GM18858 (cell line): ENCODE measurements around the gene SLC38A2.

ENCODE experiments used
- ATAC-seq: cut with Tn5 transposase; IDR thresholded peaks from one replicate; pipeline ENCODE4 v1.9.1; 2021; ENCODE audit not compliant: unreplicated experiment

The SLC38A2 gene

DNA sequence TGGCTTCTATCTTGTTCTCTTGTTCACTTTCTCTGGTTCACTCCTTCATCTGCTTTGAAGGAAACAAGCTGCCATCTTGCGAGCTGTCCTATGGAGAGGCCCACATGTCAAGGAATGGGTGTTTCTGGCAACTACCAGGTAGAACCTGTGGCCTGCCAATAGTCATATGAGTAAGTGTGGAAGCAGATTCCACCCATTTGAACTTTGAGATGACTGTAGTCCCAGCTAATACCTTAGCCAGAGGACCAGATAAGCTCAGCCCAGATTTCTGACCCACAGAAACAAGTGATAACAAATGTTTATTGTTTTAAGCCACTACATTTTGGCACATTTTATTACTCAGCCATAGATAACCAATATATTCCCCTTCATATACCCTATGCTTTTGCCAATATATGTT, 4.0 kb upstream of the SLC38A2 start:
- no peak for ATAC-seq

DNA sequence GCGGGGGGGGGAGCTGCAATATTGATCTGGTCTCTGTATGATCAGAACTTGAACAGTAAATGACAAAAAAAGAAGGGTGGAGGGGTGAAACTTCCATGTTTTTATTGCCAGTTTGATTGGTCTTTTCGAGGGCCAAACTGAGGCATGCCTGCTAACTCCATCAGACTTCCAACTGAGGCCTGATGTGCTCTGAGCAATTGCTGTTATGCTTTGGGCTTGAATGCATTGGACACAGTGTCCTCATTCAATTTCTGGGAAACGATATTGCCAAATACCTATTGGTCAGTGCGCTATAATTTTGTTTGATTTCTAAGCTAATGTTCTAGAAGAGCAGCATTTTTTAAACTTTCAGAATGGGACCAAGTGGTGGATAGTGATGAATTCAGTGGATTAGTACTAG, 2.1 kb upstream of the SLC38A2 start:
- ATAC-seq = no peak

- no peak for ATAC-seq
These were observed 1.7 kb upstream of the SLC38A2 start for GRCh38 chr12:46374310-46374709.

DNA sequence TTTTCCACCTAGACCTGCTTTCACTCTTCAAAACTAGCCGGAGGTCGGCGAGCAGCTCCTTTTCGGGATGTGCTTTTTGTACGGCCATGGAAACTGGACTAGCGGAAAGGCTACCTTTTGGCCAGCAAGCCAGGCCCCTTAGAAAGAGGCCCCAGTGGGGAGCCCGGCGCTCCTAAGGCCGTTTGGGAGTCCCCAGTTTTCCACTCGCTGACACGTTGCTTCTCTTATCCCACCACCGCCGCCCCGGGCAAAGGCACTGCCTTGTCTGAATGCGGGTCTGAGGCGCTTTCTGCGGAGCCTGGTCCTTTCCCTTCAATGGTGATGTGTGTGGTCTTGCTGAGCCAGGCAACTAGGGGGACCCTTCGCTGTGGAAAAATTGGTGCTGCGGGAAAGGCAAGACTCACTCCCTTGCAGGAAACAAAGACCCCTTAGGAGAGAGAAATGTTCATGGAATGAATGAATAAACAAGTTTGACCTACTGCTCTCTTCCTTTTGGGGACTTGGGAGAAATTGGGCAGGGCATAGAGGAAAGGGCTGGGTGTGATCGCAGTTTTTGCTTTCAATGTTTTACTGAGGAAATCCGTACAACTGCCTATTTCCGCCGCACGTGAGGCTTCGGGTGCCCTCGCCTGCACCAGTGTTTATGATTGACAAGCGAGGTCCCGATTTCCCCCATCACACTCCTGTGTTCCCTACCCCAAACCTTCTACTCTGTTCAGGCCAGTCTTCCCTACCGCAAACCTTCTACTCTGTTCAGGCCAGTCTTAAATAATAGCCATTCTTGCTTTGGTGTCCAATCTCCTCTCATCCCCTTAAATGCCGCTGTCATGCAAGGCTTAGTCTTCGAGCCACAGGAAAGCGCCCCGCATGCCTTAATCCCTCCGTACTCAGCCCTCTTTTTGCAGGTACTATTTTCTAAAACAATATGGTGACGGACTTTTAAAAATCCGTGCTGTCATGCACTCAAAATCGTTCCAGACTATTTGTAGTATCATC, 1.0 kb upstream of the SLC38A2 start:
- ATAC-seq = no peak

DNA sequence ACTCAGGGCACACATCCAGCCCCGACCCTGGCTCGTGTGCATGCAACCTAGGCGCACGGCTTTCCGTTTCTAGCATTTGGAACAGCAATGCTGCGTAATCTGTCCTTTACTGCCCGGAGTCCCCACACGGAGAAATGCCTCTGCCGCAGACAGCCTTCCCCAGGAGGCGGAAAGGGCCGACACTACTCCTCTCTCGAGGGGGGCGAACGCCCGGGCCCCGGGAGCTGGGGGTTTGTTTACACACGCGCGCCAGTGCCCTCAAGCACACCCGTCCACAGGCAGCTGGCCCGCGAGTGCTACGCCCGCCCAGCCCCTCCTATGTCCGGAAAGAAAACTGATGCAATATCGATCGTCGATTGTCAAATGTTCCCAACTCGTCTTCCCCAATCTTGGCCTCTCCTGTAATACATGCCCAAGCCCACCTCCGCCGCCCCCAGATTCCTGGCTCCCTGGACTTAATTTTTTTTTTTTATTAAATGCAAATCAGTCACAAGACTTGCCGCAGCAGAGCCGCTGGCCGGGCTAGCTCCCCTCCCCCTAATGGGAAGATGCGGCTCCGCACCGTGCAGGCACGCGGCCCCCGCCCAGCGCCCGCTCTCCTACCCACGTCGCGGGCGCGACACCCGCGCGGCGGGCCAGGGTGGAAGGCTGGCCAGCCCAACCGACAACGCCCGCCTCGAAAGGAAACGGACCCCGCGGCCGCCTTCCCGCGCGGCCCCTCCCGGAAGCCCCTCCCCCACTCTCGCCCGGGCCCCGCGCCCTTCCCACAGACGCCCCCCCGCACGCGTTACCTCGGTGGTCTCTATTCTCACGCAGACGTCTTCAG, 642 bp downstream of the SLC38A2 start:
- no peak for ATAC-seq

DNA sequence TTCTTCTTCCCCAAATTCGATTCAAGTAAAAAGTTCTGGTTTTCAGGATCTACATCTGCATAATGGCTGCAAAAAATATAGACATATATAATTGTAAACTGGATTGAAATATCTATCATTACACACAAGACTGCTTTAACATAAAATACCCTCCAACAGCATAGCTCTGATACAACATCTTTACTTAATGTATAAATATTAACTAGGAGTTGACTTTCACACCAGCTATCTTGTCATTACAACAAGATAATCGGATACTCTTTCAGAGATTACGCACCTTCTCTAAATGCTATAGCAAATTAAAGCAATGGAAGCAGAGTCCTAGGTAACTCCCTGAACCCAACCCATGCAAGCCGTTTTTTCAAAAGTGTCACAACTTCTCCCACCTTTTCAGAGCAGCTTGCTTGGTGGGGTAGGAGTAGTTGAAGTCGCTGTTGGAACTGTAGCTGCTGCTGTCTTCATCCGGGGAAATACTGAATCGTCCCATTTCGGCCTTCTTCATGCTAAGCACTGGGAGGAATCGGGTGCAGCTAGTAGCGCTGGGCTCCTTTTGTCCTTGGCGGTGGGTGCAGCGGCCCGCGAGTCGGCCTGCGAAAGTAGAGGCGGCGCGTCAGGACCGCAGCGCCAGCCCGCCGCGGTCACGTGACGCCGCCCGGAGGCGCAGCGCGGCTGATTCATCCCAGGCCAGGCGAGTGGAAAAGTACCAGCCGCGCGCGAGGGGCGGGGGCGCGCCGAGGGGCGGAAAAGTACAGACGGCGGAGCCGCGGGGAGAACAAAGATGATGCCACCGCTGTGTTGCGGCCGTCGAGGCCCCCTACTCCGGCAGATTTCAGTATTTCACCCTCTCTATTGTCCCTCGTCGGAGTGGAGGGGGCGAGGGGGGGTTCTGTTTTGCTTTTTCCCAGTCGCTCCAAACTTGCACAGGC, 1.5 kb downstream of the SLC38A2 start:
- ATAC-seq = peak; percentile 45

GRCh38 chr12:46370380-46370734, 2.2 kb downstream of the SLC38A2 start:
- ATAC-seq = no peak

GRCh38 chr12:46369474-46370379, 2.8 kb downstream of the SLC38A2 start:
- ATAC-seq = no peak

DNA sequence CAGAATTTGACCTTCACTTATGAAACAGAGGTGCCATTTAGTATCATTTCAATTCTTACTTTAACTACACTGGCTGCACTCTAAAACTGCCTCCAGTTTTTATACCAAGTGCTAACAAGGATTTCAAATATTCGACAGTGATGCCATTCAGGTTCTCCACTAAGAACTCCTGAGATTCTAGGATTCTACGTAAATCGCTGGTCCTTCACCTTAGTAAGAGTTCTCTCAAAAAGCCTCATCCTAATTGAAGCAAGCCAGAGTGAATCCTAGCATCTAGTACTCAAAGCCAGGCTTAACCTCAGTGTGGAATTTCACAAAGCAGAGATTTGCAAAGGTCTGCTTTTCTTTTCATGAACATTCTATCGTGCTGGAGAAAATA, 3.5 kb downstream of the SLC38A2 start:
- ATAC-seq = no peak

DNA sequence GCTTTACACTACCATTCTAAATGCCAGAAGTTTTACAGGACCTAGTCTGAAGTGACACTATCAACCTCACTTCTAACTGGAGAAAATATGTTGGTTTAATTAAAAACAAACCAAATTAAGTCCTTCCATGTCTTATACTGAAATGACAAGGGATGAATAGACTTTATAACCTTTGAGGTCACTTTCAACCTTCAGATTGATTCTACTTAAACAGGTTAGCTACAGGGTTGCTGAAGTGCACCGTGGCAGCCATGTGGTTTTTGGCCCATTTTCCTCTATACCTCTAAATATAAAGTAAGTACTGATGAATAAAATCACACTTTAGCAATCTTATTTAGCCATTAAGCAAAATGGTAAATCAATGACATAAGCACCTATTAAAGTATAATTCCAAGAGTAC, 3.9 kb downstream of the SLC38A2 start:
- no peak for ATAC-seq

GRCh38 chr12:46368138-46368537, 4.4 kb downstream of the SLC38A2 start:
- ATAC-seq = no peak

GRCh38 chr12:46367351-46368029, 5.1 kb downstream of the SLC38A2 start:
- no peak for ATAC-seq

DNA sequence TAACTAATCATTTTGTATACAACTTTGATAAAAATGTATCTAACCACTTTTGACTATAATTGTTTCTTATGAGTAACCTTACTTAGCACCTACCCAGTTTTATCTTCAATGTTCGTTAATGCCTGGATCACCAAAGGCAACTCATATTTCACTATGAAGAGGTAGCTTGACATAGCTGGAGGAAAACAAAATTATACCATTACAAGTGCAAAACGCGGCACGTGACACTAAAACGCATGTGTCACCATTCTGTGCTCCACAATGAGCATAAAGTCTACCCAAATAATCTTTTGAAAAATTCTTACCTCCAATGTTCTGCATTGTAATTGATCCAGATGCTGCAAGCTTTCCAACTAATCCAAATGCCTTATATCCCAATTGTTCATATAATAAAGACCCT, 5.8 kb downstream of the SLC38A2 start:
- no peak for ATAC-seq

DNA sequence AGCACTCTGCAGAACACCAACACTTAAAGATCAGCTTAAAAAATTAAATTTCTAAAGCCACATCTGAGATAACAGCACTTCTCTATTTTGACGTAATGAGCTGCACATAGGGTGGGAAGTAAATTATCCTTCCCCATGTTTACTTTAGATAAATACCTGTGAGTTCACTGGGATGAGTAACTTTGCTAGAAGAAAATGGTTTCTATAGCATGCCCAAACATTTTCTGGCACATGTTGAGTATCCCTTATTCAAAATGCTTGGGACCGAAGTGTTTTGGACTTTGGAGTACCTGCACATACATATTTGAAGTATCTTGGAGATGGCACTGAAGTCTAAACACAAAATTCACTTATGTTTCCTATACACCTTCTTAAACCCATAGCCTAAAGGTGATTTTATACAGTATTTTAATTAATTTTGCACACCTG, 6.6 kb downstream of the SLC38A2 start:
- ATAC-seq = no peak

DNA sequence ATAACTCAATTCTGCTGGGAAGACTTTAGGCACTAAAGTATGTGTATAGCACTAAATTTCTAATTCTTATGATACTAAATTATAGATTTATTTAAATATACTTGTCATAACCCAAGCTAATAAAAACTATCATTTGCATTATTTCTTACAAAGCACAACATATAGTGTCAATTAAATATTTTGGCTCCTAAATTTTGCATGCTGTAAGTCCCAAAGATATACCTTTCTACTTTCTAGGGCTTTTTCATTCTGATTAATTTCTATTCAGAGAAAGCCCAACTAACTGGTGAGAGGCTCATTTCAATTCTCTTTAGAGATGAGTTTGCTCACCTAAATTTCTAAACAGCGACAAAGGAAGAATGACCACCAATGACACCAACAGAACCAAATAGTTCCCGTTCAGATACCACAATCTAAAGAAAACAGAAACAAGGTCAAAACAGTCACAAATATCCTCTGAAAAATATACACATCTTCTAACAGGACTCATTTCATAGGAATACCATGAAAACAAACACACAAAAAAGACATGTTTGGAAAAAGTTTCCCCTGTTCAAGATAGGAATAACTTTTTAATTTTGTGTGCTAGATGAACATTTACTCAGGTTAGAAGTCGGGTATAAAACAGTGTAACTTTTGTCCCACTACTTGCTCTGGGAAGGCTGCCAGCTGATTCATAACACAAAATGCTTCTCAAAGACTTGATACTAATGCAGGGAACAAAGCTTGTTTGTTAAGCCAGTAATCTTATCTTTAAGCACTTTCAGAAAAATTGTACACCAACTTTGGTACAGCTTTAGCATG, 7.6 kb downstream of the SLC38A2 start:
- no peak for ATAC-seq

- no peak for ATAC-seq
These were observed 8.3 kb downstream of the SLC38A2 start for GRCh38 chr12:46364300-46364696.

- ATAC-seq = no peak
These were observed 8.8 kb downstream of the SLC38A2 start for GRCh38 chr12:46363582-46364299.
